ENCODE results near the gene HIVEP1. TPM values are rescaled to one million over a fixed set of nuclear protein-coding genes. Genes with fewer than 3 reads are reported as not detected.
"Not testable (repeated sequence)": the region's sequence is repeated elsewhere in the genome, so short reads cannot be mapped to it uniquely, and the experiment has no call there.

Gene HIVEP1
- total RNA-seq, 1 experiment from 2014 or later, result 6.6 TPM

- ATAC-seq (no peak), DNase-seq (no peak)
- H3K4me3 ChIP-seq (ENCODE audit: low read length), result no peak overlapping the region
- TF ChIP-seq EZH2phosphoT487 (IDR thresholded peaks at IDR 0.05; ENCODE audit: borderline replicate concordance, low read length) (no peak), EZH2 (IDR thresholded peaks at IDR 0.05; ENCODE audit: low read length, unreplicated experiment) (no peak)
- TF ChIP-seq, protein P1, sequence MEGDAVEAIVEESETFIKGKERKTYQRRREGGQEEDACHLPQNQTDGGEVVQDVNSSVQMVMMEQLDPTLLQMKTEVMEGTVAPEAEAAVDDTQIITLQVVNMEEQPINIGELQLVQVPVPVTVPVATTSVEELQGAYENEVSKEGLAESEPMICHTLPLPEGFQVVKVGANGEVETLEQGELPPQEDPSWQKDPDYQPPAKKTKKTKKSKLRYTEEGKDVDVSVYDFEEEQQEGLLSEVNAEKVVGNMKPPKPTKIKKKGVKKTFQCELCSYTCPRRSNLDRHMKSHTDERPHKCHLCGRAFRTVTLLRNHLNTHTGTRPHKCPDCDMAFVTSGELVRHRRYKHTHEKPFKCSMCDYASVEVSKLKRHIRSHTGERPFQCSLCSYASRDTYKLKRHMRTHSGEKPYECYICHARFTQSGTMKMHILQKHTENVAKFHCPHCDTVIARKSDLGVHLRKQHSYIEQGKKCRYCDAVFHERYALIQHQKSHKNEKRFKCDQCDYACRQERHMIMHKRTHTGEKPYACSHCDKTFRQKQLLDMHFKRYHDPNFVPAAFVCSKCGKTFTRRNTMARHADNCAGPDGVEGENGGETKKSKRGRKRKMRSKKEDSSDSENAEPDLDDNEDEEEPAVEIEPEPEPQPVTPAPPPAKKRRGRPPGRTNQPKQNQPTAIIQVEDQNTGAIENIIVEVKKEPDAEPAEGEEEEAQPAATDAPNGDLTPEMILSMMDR (conservative IDR thresholded peaks at IDR 0.05; ENCODE audit: low read depth, low read length), result no peak
- no peaks in the 10 kb centered on the region for H3K9me2 ChIP-seq (replicated peaks; ENCODE audit: low read length)
- H4K20me1 ChIP-seq (ENCODE audit: low read length), result no peaks in the 10 kb centered on the region
- intact Hi-C loops (cut with micrococcal nuclease), result no loop called here
- BruUV-seq (replicated peaks), result no TSS peak
- ChIA-PET POLR2A (ENCODE audit: unreplicated experiment) (no interaction called here), CTCF (no interaction called here)
- no peak overlapping the region for H3K9ac ChIP-seq (ENCODE audit: low read length)
- no peak overlapping the region for H3K27ac ChIP-seq (ENCODE audit: low read length)
- H3K4me2 ChIP-seq (ENCODE audit: low read length), result no peak overlapping the region
- H3K79me2 ChIP-seq (ENCODE audit: low read length), result no peaks in the 10 kb centered on the region
- no peaks in the 10 kb centered on the region for H3F3A ChIP-seq (ENCODE audit: low read length, unreplicated experiment)
- H3K9me3 ChIP-seq (ENCODE audit: low read length), result no peaks in the 10 kb centered on the region
- no peaks in the 10 kb centered on the region for H3K27me3 ChIP-seq (ENCODE audit: low read length)
- H3K4me1 ChIP-seq (ENCODE audit: insufficient read depth, low read length), result peaks cover 6% of the 10 kb centered on the region
- no peaks in the 10 kb centered on the region for H3K36me3 ChIP-seq (ENCODE audit: low read depth, low read length)
- H2AFZ ChIP-seq (ENCODE audit: low read length), result no peak overlapping the region
Measured at GRCh38 chr6:12103158-12103557, 91.0 kb downstream of the HIVEP1 start.

DNA sequence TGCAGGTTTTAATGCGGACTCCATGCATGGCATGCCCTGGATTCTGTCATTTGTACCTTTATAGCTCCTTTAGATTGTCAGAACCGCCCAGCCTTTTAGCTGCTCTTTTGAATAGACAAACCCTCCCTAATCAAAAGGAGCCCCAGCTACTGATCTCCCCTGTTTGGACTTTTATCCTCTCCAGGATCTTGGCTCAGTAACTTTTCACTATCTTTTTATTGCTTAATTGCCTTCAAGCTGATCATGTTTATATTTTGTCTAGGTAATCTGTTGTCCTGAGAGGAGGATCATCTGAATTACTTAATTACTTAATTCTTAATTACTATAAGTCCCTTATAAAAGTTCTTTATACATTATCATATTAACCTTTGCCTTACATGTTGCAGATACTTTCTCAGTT lies 93.2 kb downstream of the HIVEP1 start:
- Histone ChIP-seq H3F3A (ENCODE audit: low read length, unreplicated experiment) (no peaks in the 10 kb centered on the region), H3K79me2 (ENCODE audit: low read length) (no peaks in the 10 kb centered on the region), H4K20me1 (ENCODE audit: low read length) (no peaks in the 10 kb centered on the region), H3K27ac (ENCODE audit: low read length) (no peak overlapping the region), H3K4me1 (ENCODE audit: insufficient read depth, low read length) (no peaks in the 10 kb centered on the region), H3K27me3 (ENCODE audit: low read length) (no peaks in the 10 kb centered on the region), H3K9me2 (replicated peaks; ENCODE audit: low read length) (no peaks in the 10 kb centered on the region), H2AFZ (ENCODE audit: low read length) (no peak overlapping the region), H3K9ac (ENCODE audit: low read length) (no peak overlapping the region), H3K36me3 (ENCODE audit: low read depth, low read length) (0 out of 2 replicates have a peak, but pooled peaks cover 4% of the 10 kb centered on the region), H3K4me3 (ENCODE audit: low read length) (no peak overlapping the region), H3K4me2 (ENCODE audit: low read length) (no peak overlapping the region), H3K9me3 (ENCODE audit: low read length) (no peaks in the 10 kb centered on the region)
- CTCF ChIA-PET, result interaction anchor here (0.7 kb wide), 1 partner anchor 526 kb away, joined by 3 read pairs; no protein-coding TSS in a partner anchor
- no TSS peak for BruUV-seq (replicated peaks)
- POLR2A ChIA-PET (ENCODE audit: unreplicated experiment), result interaction anchor here (0.6 kb wide), 1 partner anchor 41 kb away, joined by 4 read pairs; no protein-coding TSS in a partner anchor
- TF ChIP-seq EZH2phosphoT487 (IDR thresholded peaks at IDR 0.05; ENCODE audit: borderline replicate concordance, low read length), result no peak
- TF ChIP-seq, protein P1 (conservative IDR thresholded peaks at IDR 0.05; ENCODE audit: low read depth, low read length), result no peak
- no peak for TF ChIP-seq EZH2 (IDR thresholded peaks at IDR 0.05; ENCODE audit: low read length, unreplicated experiment)
- intact Hi-C loops (cut with micrococcal nuclease), result no loop called here
- ATAC-seq (no peak), DNase-seq (no peak)

DNA sequence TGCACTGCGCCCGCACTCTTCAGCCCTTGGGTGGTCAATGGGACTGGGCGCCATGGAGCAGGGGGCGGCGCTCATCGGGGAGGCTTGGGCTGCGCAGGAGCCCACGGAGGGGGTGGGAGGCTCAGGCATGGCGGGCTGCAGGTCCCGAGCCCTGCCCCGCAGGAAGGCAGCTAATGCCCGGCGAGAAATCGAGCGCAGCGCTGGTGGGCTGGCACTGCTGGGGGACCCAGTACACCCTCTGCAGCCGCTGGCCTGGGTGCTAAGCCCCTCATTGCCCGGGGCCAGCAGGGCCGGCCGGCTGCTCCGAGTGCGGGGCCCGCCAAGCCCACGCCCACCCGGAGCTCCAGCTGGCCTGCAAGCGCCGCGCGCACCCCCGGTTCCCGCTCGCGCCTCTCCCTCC lies 96.3 kb downstream of the HIVEP1 start:
- POLR2A ChIA-PET (ENCODE audit: unreplicated experiment); intact Hi-C loops (cut with micrococcal nuclease): not testable (repeated sequence)

More for the DNA sequence above, 96.3 kb downstream of the HIVEP1 start:
- BruUV-seq (replicated peaks); H3K27me3 ChIP-seq (ENCODE audit: low read length); H3K9me2 ChIP-seq (replicated peaks; ENCODE audit: low read length); H3K4me3 ChIP-seq (ENCODE audit: low read length); ATAC-seq; H3K79me2 ChIP-seq (ENCODE audit: low read length); H3K9ac ChIP-seq (ENCODE audit: low read length); H3K4me1 ChIP-seq (ENCODE audit: insufficient read depth, low read length); H3K36me3 ChIP-seq (ENCODE audit: low read depth, low read length); DNase-seq; H3K27ac ChIP-seq (ENCODE audit: low read length); CTCF ChIA-PET; H2AFZ ChIP-seq (ENCODE audit: low read length); H3F3A ChIP-seq (ENCODE audit: low read length, unreplicated experiment); H4K20me1 ChIP-seq (ENCODE audit: low read length); H3K9me3 ChIP-seq (ENCODE audit: low read length); H3K4me2 ChIP-seq (ENCODE audit: low read length): not testable (repeated sequence)
